Esophagus squamous epithelium (tissue), 5 donors: ENCODE results near the gene GJB1. TPM values are rescaled to one million over a fixed set of nuclear protein-coding genes. Genes with fewer than 3 reads are reported as not detected.

Experiments used
- DNase-seq: peaks from one replicate; lab custom pipeline; 2025; lab: John Stamatoyannopoulos, UW
- H3K27ac ChIP-seq, 4 donors: fragments of 200-600 bp; sonication (generic); one replicate each; pipeline ENCODE4 v1.5.1; 2016 to 2019; ENCODE audit warnings: mild to moderate bottlenecking in 1 of 4
- H3K27me3 ChIP-seq, 4 donors: fragments of 200-600 bp; sonication (generic); 1 replicate in 3 of 4; 2 replicates in 1 of 4; pipeline versions ENCODE4 v1.5.1 to v1.6.0; 2017 to 2021; ENCODE audit warnings: antibody characterized with exemption in 1 of 4
- H3K36me3 ChIP-seq, 3 donors: fragments of 200-600 bp; sonication (generic); one replicate each; pipeline ENCODE4 v1.5.1; 2016 to 2019
- H3K4me1 ChIP-seq, 3 donors: fragments of 200-600 bp; sonication (generic); one replicate each; pipeline ENCODE4 v1.5.1; 2017 to 2019
- H3K4me3 ChIP-seq, 4 donors: fragments of 200-600 bp; sonication (generic); 1 replicate in 3 of 4; 2 replicates in 1 of 4; pipeline ENCODE4 v1.5.1; 2016 to 2019; ENCODE audit warnings: mild to moderate bottlenecking in 2 of 4, moderate library complexity in 1 of 4
- H3K9me3 ChIP-seq, 3 donors: fragments of 200-600 bp; sonication (generic); one replicate each; pipeline ENCODE4 v1.5.1; 2016 to 2019
- CTCF ChIP-seq, 6 experiments: fragments of 450-650 bp in 4 of 6; fragments of 200-600 bp in 2 of 6; sonication (generic) in 2 of 6; IDR thresholded peaks; one replicate each; pipeline ENCODE4 v1.5.1; 2016 to 2019; ENCODE audit warnings: antibody characterized with exemption in 6 of 6, mild to moderate bottlenecking in 4 of 6, moderate library complexity in 4 of 6
- POLR2A ChIP-seq, 4 donors: fragments of 450-650 bp; IDR thresholded peaks; one replicate each; pipeline ENCODE4 v1.6.1; 2017; ENCODE audit warnings: antibody characterized with exemption in 4 of 4, mild to moderate bottlenecking in 4 of 4, moderate library complexity in 3 of 4
- WGBS, 2 donors: methylation state at CpG; one replicate each; pipeline ENCODE4 v1.1.5; 2018; 5-methylcytosine and 5-hydroxymethylcytosine counted together
- intact Hi-C: fragments of 100-400 bp; cut with DNase I; formaldehyde crosslinking; loops from one replicate; pipeline ENCODE4 v1.15.0; 2022
- total RNA-seq, 4 donors: library from RNA; depleted of rRNA; stranded (reverse); fragments of >200 nt; gene quantifications; one replicate each; pipeline ENCODE4 v1.1.0, GENCODE V29; 2016
- donor health status: DM: yes; HTN: yes; CAD: no.

Gene GJB1
- total RNA-seq, 4 donors from 2014 or later = 0.19 to 0.32 TPM; not detected in 2

GRCh38 chrX:71221145-71221544 lies 1.9 kb upstream of the GJB1 start:
- TF ChIP-seq POLR2A (IDR thresholded peaks at IDR 0.05) (no peak), CTCF (IDR thresholded peaks at IDR 0.05) (no peak)
- H3K36me3 ChIP-seq = no peaks in the 10 kb centered on the region
- no peak overlapping the region for H3K27ac ChIP-seq
- H3K4me1 ChIP-seq = no peaks in the 10 kb centered on the region
- no peak overlapping the region for H3K4me3 ChIP-seq
- H3K9me3 ChIP-seq = no peaks in the 10 kb centered on the region
- H3K27me3 ChIP-seq = no peaks in the 10 kb centered on the region
- intact Hi-C loops = no loop called here
- DNase-seq = no peak
- WGBS, 2 donors = 80% methylated on average over 1 of the region's 1 CpG; no CpG with 5 or more reads in 1 of the 2 donors

DNA sequence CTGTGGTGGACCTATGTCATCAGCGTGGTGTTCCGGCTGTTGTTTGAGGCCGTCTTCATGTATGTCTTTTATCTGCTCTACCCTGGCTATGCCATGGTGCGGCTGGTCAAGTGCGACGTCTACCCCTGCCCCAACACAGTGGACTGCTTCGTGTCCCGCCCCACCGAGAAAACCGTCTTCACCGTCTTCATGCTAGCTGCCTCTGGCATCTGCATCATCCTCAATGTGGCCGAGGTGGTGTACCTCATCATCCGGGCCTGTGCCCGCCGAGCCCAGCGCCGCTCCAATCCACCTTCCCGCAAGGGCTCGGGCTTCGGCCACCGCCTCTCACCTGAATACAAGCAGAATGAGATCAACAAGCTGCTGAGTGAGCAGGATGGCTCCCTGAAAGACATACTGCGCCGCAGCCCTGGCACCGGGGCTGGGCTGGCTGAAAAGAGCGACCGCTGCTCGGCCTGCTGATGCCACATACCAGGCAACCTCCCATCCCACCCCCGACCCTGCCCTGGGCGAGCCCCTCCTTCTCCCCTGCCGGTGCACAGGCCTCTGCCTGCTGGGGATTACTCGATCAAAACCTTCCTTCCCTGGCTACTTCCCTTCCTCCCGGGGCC lies 1.2 kb downstream of the GJB1 start:
- no peak for TF ChIP-seq POLR2A (IDR thresholded peaks at IDR 0.05)
- no peak for TF ChIP-seq CTCF (IDR thresholded peaks at IDR 0.05)
- intact Hi-C loops = no loop called here
- no peaks in the 10 kb centered on the region for H3K4me1 ChIP-seq
- no peaks in the 10 kb centered on the region for H3K9me3 ChIP-seq
- H3K27me3 ChIP-seq = no peaks in the 10 kb centered on the region
- DNase-seq = no peak
- H3K27ac ChIP-seq = no peak overlapping the region
- no peaks in the 10 kb centered on the region for H3K36me3 ChIP-seq
- 74 to 78% methylated on average over 5 to 15 of the region's 32 CpGs for WGBS, 2 donors
- H3K4me3 ChIP-seq = no peak overlapping the region

GRCh38 chrX:71225009-71225408 lies 2.0 kb downstream of the GJB1 start:
- 26 to 46% methylated on average over 2 of the region's 2 CpGs for WGBS, 2 donors
- H3K27ac ChIP-seq = no peak overlapping the region
- no peaks in the 10 kb centered on the region for H3K9me3 ChIP-seq
- no peaks in the 10 kb centered on the region for H3K36me3 ChIP-seq
- intact Hi-C loops = no loop called here
- H3K27me3 ChIP-seq = no peaks in the 10 kb centered on the region
- DNase-seq = no peak
- no peak for TF ChIP-seq POLR2A (IDR thresholded peaks at IDR 0.05)
- TF ChIP-seq CTCF (IDR thresholded peaks at IDR 0.05) = no peak
- H3K4me3 ChIP-seq = no peak overlapping the region
- no peaks in the 10 kb centered on the region for H3K4me1 ChIP-seq

GRCh38 chrX:71225676-71226075 lies 2.7 kb downstream of the GJB1 start:
- H3K27ac ChIP-seq = no peak overlapping the region
- DNase-seq = no peak
- no peak for TF ChIP-seq POLR2A (IDR thresholded peaks at IDR 0.05)
- TF ChIP-seq CTCF (IDR thresholded peaks at IDR 0.05) = no peak
- no peaks in the 10 kb centered on the region for H3K4me1 ChIP-seq
- H3K4me3 ChIP-seq = no peak overlapping the region
- intact Hi-C loops = no loop called here
- H3K36me3 ChIP-seq = no peaks in the 10 kb centered on the region
- WGBS, 2 donors = 44 to 63% methylated on average over 1 to 3 of the region's 5 CpGs
- H3K9me3 ChIP-seq = no peaks in the 10 kb centered on the region
- H3K27me3 ChIP-seq = no peaks in the 10 kb centered on the region

- no peaks in the 10 kb centered on the region for H3K27me3 ChIP-seq
- intact Hi-C loops = no loop called here
- no peak overlapping the region for H3K4me3 ChIP-seq
- no peak for TF ChIP-seq POLR2A (IDR thresholded peaks at IDR 0.05)
- TF ChIP-seq CTCF (IDR thresholded peaks at IDR 0.05) = no peak
- no peaks in the 10 kb centered on the region for H3K4me1 ChIP-seq
- H3K27ac ChIP-seq = no peak overlapping the region
- H3K9me3 ChIP-seq = no peaks in the 10 kb centered on the region
- H3K36me3 ChIP-seq = no peaks in the 10 kb centered on the region
- whole genome bisulfite sequencing, 2 donors = 70 to 86% methylated on average over 4 to 5 of the region's 5 CpGs
- no peak for DNase-seq
These were observed 4.5 kb downstream of the GJB1 start for GRCh38 chrX:71227370-71228062.
